ENCODE data around the gene BTD. TPM values are rescaled to one million over a fixed set of nuclear protein-coding genes. Genes with fewer than 3 reads are reported as not detected.

The BTD gene
- total and polyA plus RNA-seq, 2 donors (not counting 3 experiments of a cell fraction or from before 2014, with no cell fraction given), result 20.3 to 32.2 TPM

DNA sequence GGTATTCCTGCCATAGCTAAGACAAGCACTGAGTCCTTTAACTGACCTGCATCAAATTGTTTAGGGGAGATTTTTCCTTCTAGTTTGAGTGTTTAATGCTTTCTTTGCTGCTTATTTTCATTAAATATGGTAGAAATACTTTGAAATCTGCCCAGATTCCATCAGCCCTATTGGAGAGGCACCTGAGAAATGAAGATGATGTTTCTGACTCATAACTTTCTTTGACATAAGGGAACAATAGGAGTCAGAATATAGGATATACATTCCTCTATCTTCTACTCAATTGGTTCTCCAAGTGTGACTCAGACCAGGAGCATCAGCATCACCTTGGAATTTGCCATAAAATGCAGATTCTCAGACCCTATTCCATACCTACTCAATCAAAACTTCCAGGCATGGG, 27.4 kb downstream of the BTD start:
- no peaks in the 10 kb centered on the region for H3K9me1 ChIP-seq (replicated peaks; ENCODE audit: control insufficient read depth, extremely low read depth, insufficient read depth, low read length)
- POLR2A ChIA-PET, result no interaction called here
- H4K20me1 ChIP-seq (replicated peaks; ENCODE audit: control insufficient read depth, extremely low read depth, insufficient read depth, low read length), result no peaks in the 10 kb centered on the region
- H2AFZ ChIP-seq (ENCODE audit: low read depth, low read length), result no peak overlapping the region
- dilution Hi-C loops (cut with MboI; ENCODE audit: extremely low pct_ligation_motif_present, low sequenced_read_pairs) (loop anchor here (25.0 kb wide), 1 partner anchor 433 kb away; no protein-coding TSS in a partner anchor), intact Hi-C loops (cut with micrococcal nuclease) (no loop called here)
- H3K27me3 ChIP-seq (ENCODE audit: control insufficient read depth in 2 of 2, insufficient read depth in 2 of 2, low read length in 2 of 2), result no peaks in the 10 kb centered on the region
- DNase-seq (ENCODE audit: low read depth, low spot score), result no peak
- H3K4me2 ChIP-seq (ENCODE audit: insufficient read depth, low read length), result no peak overlapping the region
- H3K27ac ChIP-seq (ENCODE audit: insufficient read depth, low read depth, low read length), result no peak overlapping the region
- no peak overlapping the region for H3K9ac ChIP-seq (replicated peaks; ENCODE audit: extremely low read depth, insufficient read depth, low read length)
- BruUV-seq (replicated peaks), result no TSS peak
- CTCF ChIA-PET, result interaction anchor here (1.2 to 4.0 kb wide), 3 partner anchors 18 to 182 kb away, joined by 3 to 59 read pairs (median 44); no protein-coding TSS in a partner anchor
- no peak for FAIRE-seq
- TF ChIP-seq POLR2AphosphoS5 (IDR thresholded peaks at IDR 0.05; ENCODE audit: insufficient read depth, low read depth, low read length) (no peak), EZH2 (IDR thresholded peaks at IDR 0.05; ENCODE audit: borderline replicate concordance, low read depth, low read length, severe bottlenecking) (no peak), CTCF (IDR thresholded peaks at IDR 0.05; ENCODE audit: extremely low read depth in 1 of 2, insufficient read depth in 1 of 2, low read depth in 1 of 2, low read length in 2 of 2) (no peak)
- peaks cover 42% of the 10 kb centered on the region for H3K4me1 ChIP-seq (ENCODE audit: control insufficient read depth, extremely low read depth, insufficient read depth, low read length)
- H3K79me2 ChIP-seq (ENCODE audit: control insufficient read depth, insufficient read depth, low read length), result no peaks in the 10 kb centered on the region
- H3K9me3 ChIP-seq (replicated peaks; ENCODE audit: control insufficient read depth, insufficient read depth, low read length), result no peaks in the 10 kb centered on the region
- no peaks in the 10 kb centered on the region for H3K36me3 ChIP-seq (ENCODE audit: control insufficient read depth in 2 of 2, extremely low read depth in 1 of 2, insufficient read depth in 2 of 2, low read length in 2 of 2)
- H3K4me3 ChIP-seq (replicated peaks in 1 of 3; ENCODE audit: insufficient read depth in 1 of 3, low read depth in 1 of 3, low read length in 3 of 3), result no peak overlapping the region

All from endothelial cell of umbilical vein (primary cell).